ENCODE data around the gene PHACTR1. TPM values are rescaled to one million over a fixed set of nuclear protein-coding genes. Genes with fewer than 3 reads are reported as not detected.

PHACTR1 gene
- total and polyA plus RNA-seq, 4 donors, result 0.31 to 1.5 (median 0.79) TPM

- Histone ChIP-seq H3K9me3 (ENCODE audit: control insufficient read depth in 4 of 4, low read length in 3 of 4) (no peaks in the 10 kb centered on the region), H3K4me3 (ENCODE audit: low read depth in 1 of 3, low read length in 3 of 3) (no peak overlapping the region), H3K36me3 (ENCODE audit: control insufficient read depth in 4 of 4, insufficient read depth in 3 of 4, low read depth in 1 of 4, low read length in 3 of 4) (no peaks in the 10 kb centered on the region), H3K9ac (ENCODE audit: low read depth in 1 of 2, low read length in 2 of 2) (no peak overlapping the region), H3K4me1 (ENCODE audit: control insufficient read depth in 4 of 4, insufficient read depth in 4 of 4, low read length in 3 of 4) (peaks cover 0 to 4% (median 2%) of the 10 kb centered on the region in 4 donors), H3K27ac (ENCODE audit: low read depth in 1 of 2, low read length in 2 of 2) (no peak overlapping the region), H3K27me3 (ENCODE audit: control insufficient read depth in 4 of 4, insufficient read depth in 4 of 4, low read length in 3 of 4) (no peaks in the 10 kb centered on the region)
- no peak for DNase-seq (ENCODE audit: low spot score)
- no peak for TF ChIP-seq NR2F2 (IDR thresholded peaks at IDR 0.05)
- peak in 1 of 2 donors; percentile 24 for TF ChIP-seq RXRA (IDR thresholded peaks at IDR 0.05)
- WGBS, result 66% methylated on average over 1 of the region's 1 CpG
Measured at GRCh38 chr6:13261464-13261994, 545.0 kb downstream of the PHACTR1 start.

DNA sequence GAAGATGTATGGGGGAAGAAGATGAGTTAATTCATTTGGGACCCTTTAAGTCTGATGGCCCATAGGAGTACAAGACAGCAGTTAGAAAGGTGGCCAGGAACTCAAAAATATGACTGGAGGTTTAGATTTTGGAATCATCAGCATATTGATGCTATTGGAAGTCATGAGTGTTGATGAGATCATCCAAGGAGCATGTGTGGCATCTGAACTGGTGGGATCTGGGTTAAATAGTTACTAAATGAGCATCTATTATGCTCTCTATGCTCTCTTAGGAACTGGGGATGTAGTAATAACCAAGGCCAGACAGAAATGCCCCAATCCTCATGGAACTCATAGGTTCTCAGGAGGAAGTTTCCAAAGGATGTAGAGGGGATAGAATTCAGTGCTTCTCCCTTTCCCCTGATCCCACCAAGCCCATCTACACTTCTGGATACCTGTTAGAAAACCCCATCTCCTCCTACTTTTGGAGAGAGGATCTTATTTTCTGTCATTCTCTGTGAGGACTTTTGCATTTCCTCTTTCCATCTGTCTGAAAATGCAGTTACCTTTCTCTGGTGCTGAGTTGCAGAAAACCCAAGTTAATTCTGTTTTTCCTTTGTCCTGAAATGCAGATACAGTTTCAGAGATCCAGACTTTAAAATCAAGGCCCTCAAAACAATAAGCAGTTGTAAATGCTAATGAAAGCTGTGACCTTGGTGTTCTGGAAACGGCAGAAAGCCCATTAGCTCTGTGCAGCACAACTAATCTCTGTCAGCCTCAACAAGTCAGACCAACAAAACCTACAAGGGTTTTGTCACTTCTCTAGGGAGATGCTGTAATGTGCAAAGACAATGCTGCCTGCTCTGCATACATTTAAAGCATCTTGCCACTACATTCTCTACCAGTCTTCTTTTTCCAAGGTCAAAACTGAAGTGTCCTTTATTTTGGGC, 546.0 kb downstream of the PHACTR1 start:
- Histone ChIP-seq H3K9me3 (ENCODE audit: control insufficient read depth in 4 of 4, low read length in 3 of 4) (no peaks in the 10 kb centered on the region), H3K4me1 (ENCODE audit: control insufficient read depth in 4 of 4, insufficient read depth in 4 of 4, low read length in 3 of 4) (no peaks in the 10 kb centered on the region), H3K9ac (ENCODE audit: low read depth in 1 of 2, low read length in 2 of 2) (no peak overlapping the region), H3K27me3 (ENCODE audit: control insufficient read depth in 4 of 4, insufficient read depth in 4 of 4, low read length in 3 of 4) (no peaks in the 10 kb centered on the region), H3K27ac (ENCODE audit: low read depth in 1 of 2, low read length in 2 of 2) (no peak overlapping the region), H3K36me3 (ENCODE audit: control insufficient read depth in 4 of 4, insufficient read depth in 3 of 4, low read depth in 1 of 4, low read length in 3 of 4) (no peaks in the 10 kb centered on the region), H3K4me3 (ENCODE audit: low read depth in 1 of 3, low read length in 3 of 3) (no peak overlapping the region)
- TF ChIP-seq FOXA2 (IDR thresholded peaks at IDR 0.05), result no peak
- no peak for TF ChIP-seq FOXA1 (IDR thresholded peaks at IDR 0.05)
- TF ChIP-seq EGR1 (IDR thresholded peaks at IDR 0.05; ENCODE audit: low read depth in 2 of 2), result no peak
- TF ChIP-seq REST (IDR thresholded peaks at IDR 0.05), result no peak
- TF ChIP-seq YY1 (IDR thresholded peaks at IDR 0.05), result no peak
- no peak for TF ChIP-seq SP1 (IDR thresholded peaks at IDR 0.05)
- TF ChIP-seq HNF4G (IDR thresholded peaks at IDR 0.05), result no peak
- WGBS, result 58% methylated on average over 1 of the region's 1 CpG
- DNase-seq (ENCODE audit: low spot score), result no peak

- 96% methylated on average over 6 of the region's 6 CpGs for WGBS
- no peak for TF ChIP-seq GABPA (IDR thresholded peaks at IDR 0.05 in 1 of 2, conservative IDR thresholded peaks at IDR 0.05 in 1 of 2)
- TF ChIP-seq MAX (IDR thresholded peaks at IDR 0.05), result no peak
- no peak for TF ChIP-seq REST (IDR thresholded peaks at IDR 0.05)
- TF ChIP-seq RAD21 (IDR thresholded peaks at IDR 0.05), result no peak
- TF ChIP-seq JUND (IDR thresholded peaks at IDR 0.05), result no peak
- TF ChIP-seq ATF3 (IDR thresholded peaks at IDR 0.05), result no peak
- no peak for TF ChIP-seq HNF4G (IDR thresholded peaks at IDR 0.05)
- no peak for TF ChIP-seq RXRA (IDR thresholded peaks at IDR 0.05)
- no peak for TF ChIP-seq FOXA2 (IDR thresholded peaks at IDR 0.05)
- TF ChIP-seq CTCF (IDR thresholded peaks at IDR 0.05; ENCODE audit: low read depth, low read length, missing input control), result no peak
- H3K27ac ChIP-seq (ENCODE audit: low read depth in 1 of 2, low read length in 2 of 2), result no peak overlapping the region
- H3K4me1 ChIP-seq (ENCODE audit: control insufficient read depth in 4 of 4, insufficient read depth in 4 of 4, low read length in 3 of 4), result no peaks in the 10 kb centered on the region
- H3K36me3 ChIP-seq (ENCODE audit: control insufficient read depth in 4 of 4, insufficient read depth in 3 of 4, low read depth in 1 of 4, low read length in 3 of 4), result no peaks in the 10 kb centered on the region
- H3K9ac ChIP-seq (ENCODE audit: low read depth in 1 of 2, low read length in 2 of 2), result no peak overlapping the region
- DNase-seq (ENCODE audit: low spot score), result no peak
- H3K27me3 ChIP-seq (ENCODE audit: control insufficient read depth in 4 of 4, insufficient read depth in 4 of 4, low read length in 3 of 4), result no peaks in the 10 kb centered on the region
- H3K4me3 ChIP-seq (ENCODE audit: low read depth in 1 of 3, low read length in 3 of 3), result no peak overlapping the region
- no peaks in the 10 kb centered on the region for H3K9me3 ChIP-seq (ENCODE audit: control insufficient read depth in 4 of 4, low read length in 3 of 4)
Measured at GRCh38 chr6:13263669-13264068, 547.1 kb downstream of the PHACTR1 start.

All from liver (tissue), 9 donors.